B cell (primary cell): ENCODE results near the gene FTO. TPM values are rescaled to one million over a fixed set of nuclear protein-coding genes. Genes with fewer than 3 reads are reported as not detected.

Source experiments
- ATAC-seq: fragments of 200-7000 bp; cut with Tn5 transposase; one replicate; pipeline ENCODE4 v1.10.0; 2021; ENCODE audit warnings: low read depth, mild to moderate bottlenecking, moderate number of reproducible peaks, moderate library complexity
- CTCF ChIA-PET: fragments of 350-600 bp; sonication (Branson Sonifier 250); formaldehyde crosslinking; loops from one replicate; lab custom pipeline; 2021; ENCODE audit warnings: antibody characterized with exemption, inconsistent platforms; lab: Charles Lee
- POLR2A ChIA-PET: fragments of 350-600 bp; sonication (Branson Sonifier 250); formaldehyde crosslinking; loops from one replicate; lab custom pipeline; 2021; ENCODE audit warnings: antibody characterized with exemption; lab: Charles Lee
- DNase-seq: peaks from one replicate; pipeline ENCODE4 v3.0.0; 2013
- H2AFZ ChIP-seq: 2 replicates; pipeline ENCODE4 v1.6.1; 2012; ENCODE audit warnings: mild to moderate bottlenecking, low read depth, low read length; ENCODE audit not compliant: insufficient read depth, poor library complexity, severe bottlenecking
- H3K27ac ChIP-seq, 2 donors: 1 replicate in 1 of 2; 2 replicates in 1 of 2; pipeline ENCODE4 v1.5.1; 2012 to 2013; ENCODE audit warnings: low read length in 2 of 2, mild to moderate bottlenecking in 2 of 2, moderate library complexity in 1 of 2
- H3K27me3 ChIP-seq, 4 experiments: fragments of 200-600 bp in 1 of 4; sonication (generic) in 1 of 4; replicated peaks in 1 of 4; 1 replicate in 2 of 4; 2 replicates in 2 of 4; pipeline versions ENCODE4 v1.6.1 to v1.7.0; 2013 to 2016; ENCODE audit warnings: low read length in 3 of 4, mild to moderate bottlenecking in 2 of 4, mixed read lengths in 1 of 4, moderate library complexity in 1 of 4; ENCODE audit not compliant: insufficient read depth in 4 of 4, control insufficient read depth in 3 of 4; ENCODE audit errors: control extremely low read depth in 1 of 4
- H3K36me3 ChIP-seq, 2 experiments: replicated peaks in 1 of 2; 1 replicate in 1 of 2; 2 replicates in 1 of 2; pipeline versions ENCODE4 v1.6.1 to v1.7.1; 2013; ENCODE audit warnings: low read length in 1 of 2; ENCODE audit not compliant: insufficient read depth in 2 of 2, control insufficient read depth in 1 of 2; ENCODE audit errors: control extremely low read depth in 1 of 2, extremely low read depth in 1 of 2
- H3K4me1 ChIP-seq, 2 donors: fragments of 200-600 bp in 1 of 2; sonication (generic) in 1 of 2; 1 replicate in 1 of 2; 2 replicates in 1 of 2; pipeline versions ENCODE4 v1.5.1 to v1.6.1; 2013 to 2017; ENCODE audit warnings: low read length in 2 of 2; ENCODE audit not compliant: control insufficient read depth in 2 of 2, insufficient read depth in 2 of 2
- H3K4me2 ChIP-seq: replicated peaks from 2 replicates; pipeline ENCODE3; 2012; ENCODE audit warnings: mild to moderate bottlenecking, low read depth, low read length; ENCODE audit not compliant: poor library complexity, severe bottlenecking
- H3K4me3 ChIP-seq, 5 experiments: fragments of 200-600 bp in 1 of 5; sonication (generic) in 1 of 5; 1 replicate in 3 of 5; 2 replicates in 2 of 5; pipeline versions ENCODE4 v1.5.1 to v1.7.0; 2011 to 2016; ENCODE audit warnings: low read length in 4 of 5, mild to moderate bottlenecking in 4 of 5, low read depth in 2 of 5, control low read depth in 1 of 5, moderate library complexity in 1 of 5; ENCODE audit not compliant: insufficient read depth in 1 of 5; ENCODE audit errors: control extremely low read depth in 1 of 5, extremely low read depth in 1 of 5
- H3K79me2 ChIP-seq: fragments of 200-600 bp; sonication (generic); one replicate; pipeline ENCODE4 v1.6.0; 2016; ENCODE audit warnings: low read length; ENCODE audit not compliant: control insufficient read depth, insufficient read depth
- H3K9ac ChIP-seq: fragments of 200-600 bp; sonication (generic); 2 replicates; pipeline ENCODE4 v1.6.1; 2017; ENCODE audit warnings: mild to moderate bottlenecking, low read length, moderate library complexity
- H3K9me3 ChIP-seq, 3 donors: one replicate each; pipeline versions ENCODE4 v1.6.1 to v1.7.1; 2013; ENCODE audit warnings: low read length in 2 of 3; ENCODE audit not compliant: control insufficient read depth in 2 of 3, insufficient read depth in 1 of 3; ENCODE audit errors: control extremely low read depth in 1 of 3
- H4K20me1 ChIP-seq: 2 replicates; pipeline ENCODE4 v1.6.0; 2012; ENCODE audit warnings: mild to moderate bottlenecking, low read length; ENCODE audit not compliant: insufficient read depth, control insufficient read depth, poor library complexity, severe bottlenecking
- H3K27ac Mint-ChIP-seq: one replicate; pipeline ENCODE4 v1.8.0; 2021; ENCODE audit warnings: mixed read lengths
- H3K27me3 Mint-ChIP-seq: one replicate; pipeline ENCODE4 v1.8.0; 2021; ENCODE audit warnings: mixed read lengths
- H3K4me1 Mint-ChIP-seq: one replicate; pipeline ENCODE4 v1.8.0; 2021; ENCODE audit warnings: mixed read lengths
- H3K4me3 Mint-ChIP-seq: one replicate; pipeline ENCODE4 v1.8.0; 2021; ENCODE audit warnings: mixed read lengths
- H3K9me3 Mint-ChIP-seq: one replicate; pipeline ENCODE4 v1.8.0; 2022; ENCODE audit warnings: mixed read lengths; ENCODE audit not compliant: insufficient read depth
- EZH2 ChIP-seq: IDR thresholded peaks from 2 replicates; pipeline ENCODE4 v1.6.1; 2012; ENCODE audit warnings: borderline replicate concordance, low read depth, mild to moderate bottlenecking, moderate library complexity, low read length; ENCODE audit not compliant: insufficient read depth, poor library complexity, severe bottlenecking
- WGBS: methylation state at CpG from one replicate; pipeline ENCODE4 v1.1.5; 2013; ENCODE audit warnings: missing lambda C conversion rate; ENCODE audit not compliant: insufficient coverage; 5-methylcytosine and 5-hydroxymethylcytosine counted together
- intact Hi-C: fragments of 100-400 bp; cut with micrococcal nuclease; formaldehyde crosslinking; loops from one replicate; pipeline ENCODE4 v1.10.0; 2022
- polyA plus RNA-seq: library from polyadenylated mRNA; depleted of rRNA; stranded (reverse); fragments of >200 nt; gene quantifications from 2 replicates; pipeline ENCODE4 v1.2.3, GENCODE V29; 2012
- total RNA-seq, 2 donors: library from RNA; stranded (reverse); fragments of 120-200 nt in 1 of 2; gene quantifications; 1 replicate in 1 of 2; 2 replicates in 1 of 2; pipeline versions ENCODE4 v1.2.3 to v1.2.4, GENCODE V29; 2013 to 2022
- TF ChIP-seq, protein P1 (sequence below): fragments of 200-600 bp; IDR thresholded peaks from one replicate; pipeline ENCODE4 v1.8.0; 2022; ENCODE audit warnings: antibody characterized with exemption, mild to moderate bottlenecking

FTO gene
- total and polyA plus RNA-seq, 2 donors (not counting 1 experiment from before 2014, with no cell fraction given), result 26.5 to 68.5 TPM

DNA sequence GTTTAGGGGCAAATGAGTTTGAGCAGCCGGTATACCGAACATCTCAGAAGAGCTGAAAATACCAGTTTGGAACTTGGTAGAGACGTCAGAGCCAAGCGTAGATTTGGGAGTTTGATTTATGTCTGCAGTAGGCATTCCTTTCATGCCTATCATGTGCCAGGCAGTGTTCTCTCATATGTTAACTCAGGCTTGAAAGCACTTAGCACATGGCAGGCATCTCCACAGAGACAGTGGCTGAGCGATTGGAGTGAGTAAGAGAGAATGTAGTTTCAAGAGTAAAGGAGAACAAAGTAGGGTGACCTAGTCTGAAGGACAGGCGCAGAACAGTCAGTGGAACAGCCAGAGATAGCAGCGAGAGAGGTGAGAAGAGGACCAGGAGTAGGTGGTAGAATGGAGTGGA is 207.0 kb downstream of the FTO start:
- no peak for ATAC-seq
- Histone ChIP-seq H3K4me1 (no peaks in the 10 kb centered on the region), H4K20me1 (no peaks in the 10 kb centered on the region), H3K4me2 (no peak overlapping the region), H3K27ac (no peak overlapping the region), H3K79me2 (no peaks in the 10 kb centered on the region), H3K36me3 (no peaks in the 10 kb centered on the region), H2AFZ (no peak overlapping the region), H3K4me3 (no peak overlapping the region), H3K9me3 (no peaks in the 10 kb centered on the region), H3K27me3 (no peaks in the 10 kb centered on the region), H3K9ac (no peak overlapping the region)
- intact Hi-C loops, result no loop called here
- Mint-ChIP-seq H3K27me3 (no peaks in the 10 kb centered on the region), H3K9me3 (no peaks in the 10 kb centered on the region), H3K4me1 (peaks cover 9% of the 10 kb centered on the region), H3K4me3 (no peak overlapping the region), H3K27ac (no peak overlapping the region)
- TF ChIP-seq, protein P1, sequence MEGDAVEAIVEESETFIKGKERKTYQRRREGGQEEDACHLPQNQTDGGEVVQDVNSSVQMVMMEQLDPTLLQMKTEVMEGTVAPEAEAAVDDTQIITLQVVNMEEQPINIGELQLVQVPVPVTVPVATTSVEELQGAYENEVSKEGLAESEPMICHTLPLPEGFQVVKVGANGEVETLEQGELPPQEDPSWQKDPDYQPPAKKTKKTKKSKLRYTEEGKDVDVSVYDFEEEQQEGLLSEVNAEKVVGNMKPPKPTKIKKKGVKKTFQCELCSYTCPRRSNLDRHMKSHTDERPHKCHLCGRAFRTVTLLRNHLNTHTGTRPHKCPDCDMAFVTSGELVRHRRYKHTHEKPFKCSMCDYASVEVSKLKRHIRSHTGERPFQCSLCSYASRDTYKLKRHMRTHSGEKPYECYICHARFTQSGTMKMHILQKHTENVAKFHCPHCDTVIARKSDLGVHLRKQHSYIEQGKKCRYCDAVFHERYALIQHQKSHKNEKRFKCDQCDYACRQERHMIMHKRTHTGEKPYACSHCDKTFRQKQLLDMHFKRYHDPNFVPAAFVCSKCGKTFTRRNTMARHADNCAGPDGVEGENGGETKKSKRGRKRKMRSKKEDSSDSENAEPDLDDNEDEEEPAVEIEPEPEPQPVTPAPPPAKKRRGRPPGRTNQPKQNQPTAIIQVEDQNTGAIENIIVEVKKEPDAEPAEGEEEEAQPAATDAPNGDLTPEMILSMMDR, result no peak
- no peak for TF ChIP-seq EZH2
- POLR2A ChIA-PET, result no interaction called here
- CTCF ChIA-PET, result no interaction called here
- 99% methylated on average over 7 of the region's 7 CpGs for WGBS
- no peak for DNase-seq

DNA sequence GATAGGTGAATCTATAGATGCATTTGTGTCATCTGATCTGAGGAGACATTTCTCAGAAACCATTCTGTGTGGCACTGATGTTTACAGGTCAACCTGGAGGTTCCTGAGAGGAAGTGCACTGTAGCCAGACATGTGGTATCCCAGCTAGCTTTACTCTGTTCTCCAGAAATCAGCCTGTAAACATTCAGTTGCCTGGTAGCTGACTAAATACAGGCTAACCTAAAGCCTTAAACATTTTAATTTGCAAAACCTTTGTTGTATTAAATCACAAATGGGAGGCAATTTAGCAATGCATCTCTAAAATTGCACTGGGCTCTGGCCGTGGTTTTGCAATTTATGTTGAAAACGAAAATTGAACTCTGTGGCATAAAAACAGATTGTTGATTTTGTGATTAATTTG is 207.6 kb downstream of the FTO start:
- Mint-ChIP-seq H3K27me3 (no peaks in the 10 kb centered on the region), H3K9me3 (no peaks in the 10 kb centered on the region), H3K4me3 (no peak overlapping the region), H3K4me1 (peaks cover 9% of the 10 kb centered on the region), H3K27ac (no peak overlapping the region)
- no peak for ATAC-seq
- Histone ChIP-seq H3K4me2 (no peak overlapping the region), H3K27me3 (no peaks in the 10 kb centered on the region), H3K9me3 (no peaks in the 10 kb centered on the region), H3K4me3 (no peak overlapping the region), H4K20me1 (no peaks in the 10 kb centered on the region), H2AFZ (no peak overlapping the region), H3K36me3 (no peaks in the 10 kb centered on the region), H3K79me2 (no peaks in the 10 kb centered on the region), H3K9ac (no peak overlapping the region), H3K4me1 (no peaks in the 10 kb centered on the region), H3K27ac (no peak overlapping the region)
- CTCF ChIA-PET, result no interaction called here
- no peak for DNase-seq
- intact Hi-C loops, result no loop called here
- WGBS, result 88% methylated on average over 2 of the region's 2 CpGs
- TF ChIP-seq, protein P1, result no peak
- TF ChIP-seq EZH2, result no peak
- POLR2A ChIA-PET, result no interaction called here
